KOPT-K1 (cell line): ENCODE measurements around the gene TRIB2.

Experiments
- H3K27ac ChIP-seq: fragments of 200-600 bp; sonication (generic); 2 replicates; pipeline ENCODE4 v1.5.1; 2016; ENCODE audit warnings: antibody characterized with exemption, mild to moderate bottlenecking, low read depth, low read length; ENCODE audit not compliant: poor library complexity, severe bottlenecking
- H3K36me3 ChIP-seq: fragments of 200-600 bp; sonication (generic); 2 replicates; pipeline ENCODE4 v1.5.1; 2017; ENCODE audit warnings: antibody characterized with exemption, mild to moderate bottlenecking, low read length, moderate library complexity; ENCODE audit not compliant: insufficient read depth
- H3K9me3 ChIP-seq: fragments of 200-600 bp; sonication (generic); 2 replicates; pipeline ENCODE4 v1.5.1; 2017; ENCODE audit warnings: antibody characterized with exemption, low read length, mild to moderate bottlenecking; ENCODE audit not compliant: insufficient read depth, poor library complexity, severe bottlenecking

TRIB2 gene

GRCh38 chr2:12710301-12710700, 6.4 kb upstream of the TRIB2 start:
- Histone ChIP-seq H3K27ac (peak overlapping the region; percentile 66), H3K9me3 (peaks cover 9% of the 10 kb centered on the region), H3K36me3 (no peaks in the 10 kb centered on the region)

- Histone ChIP-seq H3K9me3 (peaks cover 4% of the 10 kb centered on the region), H3K36me3 (no peaks in the 10 kb centered on the region), H3K27ac (no peak overlapping the region)
Observed at GRCh38 chr2:12711339-12711738, 5.4 kb upstream of the TRIB2 start.

GRCh38 chr2:12712881-12713280, 3.9 kb upstream of the TRIB2 start:
- no peak overlapping the region for H3K27ac ChIP-seq
- no peaks in the 10 kb centered on the region for H3K36me3 ChIP-seq
- H3K9me3 ChIP-seq = no peaks in the 10 kb centered on the region

GRCh38 chr2:12714391-12715221, 2.1 kb upstream of the TRIB2 start:
- Histone ChIP-seq H3K27ac (peak overlapping the region; percentile 96), H3K36me3 (no peaks in the 10 kb centered on the region), H3K9me3 (no peaks in the 10 kb centered on the region)

- peak overlapping the region; percentile 96 for H3K27ac ChIP-seq
- no peaks in the 10 kb centered on the region for H3K36me3 ChIP-seq
- H3K9me3 ChIP-seq = no peaks in the 10 kb centered on the region
Observed at GRCh38 chr2:12715258-12716031, 1.3 kb upstream of the TRIB2 start.

- H3K36me3 ChIP-seq = no peaks in the 10 kb centered on the region
Observed at GRCh38 chr2:12716032-12716281, 779 bp upstream of the TRIB2 start.

GRCh38 chr2:12717191-12718014, 667 bp downstream of the TRIB2 start:
- no peaks in the 10 kb centered on the region for H3K9me3 ChIP-seq
- H3K36me3 ChIP-seq = peaks cover 14% of the 10 kb centered on the region
- peak overlapping the region; percentile 86 for H3K27ac ChIP-seq

More at GRCh38 chr2:12716032-12716281, 779 bp upstream of the TRIB2 start:
- Histone ChIP-seq H3K27ac (peak overlapping the region; percentile 96), H3K9me3 (no peaks in the 10 kb centered on the region)

- Histone ChIP-seq H3K27ac (peak overlapping the region; percentile 86), H3K9me3 (no peaks in the 10 kb centered on the region)
Observed at GRCh38 chr2:12718015-12718671, 1.4 kb downstream of the TRIB2 start.

GRCh38 chr2:12718711-12719399, 2.1 kb downstream of the TRIB2 start:
- peaks cover 28% of the 10 kb centered on the region for H3K36me3 ChIP-seq
- peak overlapping the region; percentile 86 for H3K27ac ChIP-seq
- no peaks in the 10 kb centered on the region for H3K9me3 ChIP-seq

More at GRCh38 chr2:12718015-12718671, 1.4 kb downstream of the TRIB2 start:
- peaks cover 21% of the 10 kb centered on the region for H3K36me3 ChIP-seq

GRCh38 chr2:12719400-12720277, 2.9 kb downstream of the TRIB2 start:
- peak overlapping the region; percentile 86 for H3K27ac ChIP-seq
- H3K36me3 ChIP-seq = peaks cover 36% of the 10 kb centered on the region
- H3K9me3 ChIP-seq = no peaks in the 10 kb centered on the region

- peaks cover 42% of the 10 kb centered on the region for H3K36me3 ChIP-seq
- no peaks in the 10 kb centered on the region for H3K9me3 ChIP-seq
- peak overlapping the region; percentile 86 for H3K27ac ChIP-seq
Observed at GRCh38 chr2:12720278-12720620, 3.5 kb downstream of the TRIB2 start.

- peak overlapping the region; percentile 86 for H3K27ac ChIP-seq
- peaks cover 48% of the 10 kb centered on the region for H3K36me3 ChIP-seq
Observed at GRCh38 chr2:12720754-12721378, 4.1 kb downstream of the TRIB2 start.

More at GRCh38 chr2:12720754-12721378, 4.1 kb downstream of the TRIB2 start:
- H3K9me3 ChIP-seq = no peaks in the 10 kb centered on the region
